IPS DF 4.7 (cell line): ENCODE results near the gene TREX2.

Source experiments
- DNase-seq: peaks from one replicate; pipeline ENCODE4 v3.0.0-alpha.2; 2013; ENCODE audit warnings: low spot score; ENCODE audit errors: extremely low read depth

Gene TREX2

GRCh38 chrX:153440556-153441135 is 5.2 kb downstream of the TREX2 start:
- DNase-seq = no peak

GRCh38 chrX:153439977-153440376 is 5.9 kb downstream of the TREX2 start:
- DNase-seq = no peak

- no peak for DNase-seq
These were observed 7.3 kb downstream of the TREX2 start for GRCh38 chrX:153438532-153438931.

- no peak for DNase-seq
These were observed 10.0 kb downstream of the TREX2 start for GRCh38 chrX:153435845-153436244.

- DNase-seq = no peak
These were observed 11.1 kb downstream of the TREX2 start for GRCh38 chrX:153434801-153435200.

DNA sequence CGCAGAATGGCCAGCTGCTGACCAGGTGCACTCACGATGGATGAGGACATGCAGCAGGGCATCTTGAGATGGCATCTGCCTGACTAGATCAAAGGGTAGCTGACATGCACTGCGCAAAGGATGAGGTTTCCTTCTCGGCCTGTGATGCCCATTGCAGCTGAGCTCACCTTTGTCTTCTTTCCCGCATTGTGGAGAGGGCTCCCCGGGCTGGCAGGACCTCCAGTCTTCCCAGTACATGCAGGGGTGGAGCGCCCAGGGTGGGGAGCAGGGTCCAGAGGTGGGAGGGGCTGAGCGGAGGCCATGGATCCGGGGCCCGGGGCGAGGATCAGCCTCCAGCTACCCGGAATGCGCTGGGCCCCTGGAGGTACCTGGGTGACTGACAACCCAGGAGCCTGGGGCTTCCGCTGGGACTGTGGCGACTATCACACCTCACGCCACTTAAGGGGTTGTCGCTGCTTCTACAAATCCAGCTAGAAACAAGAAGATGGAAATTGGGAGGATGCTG is 12.0 kb downstream of the TREX2 start:
- no peak for DNase-seq

- no peak for DNase-seq
These were observed 12.6 kb downstream of the TREX2 start for GRCh38 chrX:153433161-153433680.

DNA sequence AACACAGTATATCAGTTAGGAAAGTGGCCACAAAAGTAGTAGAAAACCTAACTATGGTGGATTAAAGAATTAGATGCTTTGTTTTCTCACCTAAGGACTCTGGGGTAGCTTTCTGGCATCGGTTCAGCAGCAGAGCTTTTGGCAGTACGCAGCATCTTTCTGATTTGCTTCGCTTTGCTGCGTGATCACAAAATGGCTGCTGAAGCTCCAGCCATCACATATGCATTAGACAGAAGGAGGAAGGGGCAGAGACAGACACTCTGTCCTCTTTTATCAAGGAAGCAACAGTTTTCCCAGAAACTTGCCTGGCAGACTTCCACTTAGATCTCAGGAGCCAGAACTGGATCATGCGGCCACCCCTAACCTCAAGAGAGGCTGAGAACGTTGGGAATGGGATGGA is 15.1 kb downstream of the TREX2 start:
- DNase-seq = no peak

DNA sequence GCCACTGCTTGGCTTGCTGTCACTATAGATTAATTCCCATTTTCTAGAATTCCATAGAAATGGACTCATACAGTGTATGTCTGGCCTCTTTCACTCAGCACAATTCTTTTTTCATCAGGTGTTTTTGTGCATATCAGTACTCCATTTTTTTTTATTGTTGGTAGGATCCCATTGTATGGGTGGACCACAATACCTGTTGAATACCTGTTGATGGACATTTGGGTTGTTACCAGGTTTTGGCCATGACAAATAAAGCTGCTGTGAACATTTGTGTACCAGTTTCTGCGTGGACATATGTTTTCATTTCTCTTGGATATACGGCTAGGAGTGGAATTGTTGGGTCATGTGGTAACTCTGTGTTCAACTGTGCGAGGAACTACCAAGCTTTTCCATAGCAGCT is 19.7 kb downstream of the TREX2 start:
- no peak for DNase-seq

DNA sequence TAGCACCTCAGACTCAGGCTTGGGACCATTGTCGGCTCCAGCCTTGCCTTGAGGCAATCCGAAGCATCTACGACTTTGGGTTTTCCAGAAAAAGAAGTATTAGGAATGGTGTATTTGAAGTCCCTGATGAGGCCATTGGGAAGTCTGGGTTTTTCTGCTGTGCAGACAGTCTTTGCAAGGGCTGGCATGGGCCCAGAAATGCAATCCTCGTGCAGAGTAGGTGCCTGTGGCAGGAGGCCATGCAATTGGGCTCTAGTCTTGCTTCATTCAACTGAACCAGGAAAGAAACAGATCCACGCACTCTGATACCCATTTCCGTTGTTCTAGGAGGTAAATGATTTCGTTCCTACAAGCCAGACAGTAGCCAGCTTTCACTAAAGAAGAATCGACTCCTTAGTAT is 22.2 kb downstream of the TREX2 start:
- DNase-seq = no peak

DNA sequence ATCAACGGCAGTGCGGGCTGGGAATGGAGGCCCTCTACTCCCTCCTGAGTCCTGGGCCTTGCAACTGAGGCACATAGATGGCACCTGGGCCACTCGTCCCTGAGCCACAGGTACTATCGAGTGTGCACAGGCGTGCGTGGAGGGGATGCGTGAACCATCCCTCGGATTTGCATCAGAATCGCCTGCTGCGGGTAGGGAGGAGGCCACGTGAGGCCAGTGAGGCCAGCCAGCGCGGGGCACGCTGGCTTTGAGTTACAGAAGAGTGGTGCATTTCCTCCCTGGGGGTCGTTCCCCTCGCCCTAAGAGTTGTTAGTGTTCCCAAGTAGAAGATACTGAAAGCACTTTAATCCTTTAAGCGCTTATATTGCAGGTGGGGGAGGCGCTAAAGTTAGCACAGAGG is 24.0 kb downstream of the TREX2 start:
- no peak for DNase-seq

- no peak for DNase-seq
These were observed 24.8 kb downstream of the TREX2 start for GRCh38 chrX:153420851-153421599.

DNA sequence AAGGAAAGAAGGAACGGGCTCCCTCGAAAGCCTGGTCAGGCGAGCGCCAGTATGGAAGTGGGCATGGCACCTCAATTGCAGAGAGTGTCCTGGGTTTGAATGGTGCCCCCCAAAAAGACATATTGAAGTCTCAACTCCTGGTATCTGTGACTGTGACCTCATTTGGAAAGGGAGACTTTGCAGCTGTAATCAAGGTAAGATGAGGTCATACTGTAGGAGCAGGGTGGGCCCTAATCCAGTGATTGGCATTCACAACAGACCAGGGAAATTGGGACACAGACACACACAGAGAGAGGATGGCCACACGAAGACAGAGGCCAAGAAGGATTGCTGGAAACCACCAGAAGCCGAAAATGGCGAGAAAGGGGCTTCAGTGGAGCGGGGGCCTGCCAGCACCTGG is 28.2 kb downstream of the TREX2 start:
- no peak for DNase-seq

GRCh38 chrX:153416781-153417450 is 28.9 kb downstream of the TREX2 start:
- DNase-seq = no peak

GRCh38 chrX:153414856-153415510 is 30.9 kb downstream of the TREX2 start:
- no peak for DNase-seq

DNA sequence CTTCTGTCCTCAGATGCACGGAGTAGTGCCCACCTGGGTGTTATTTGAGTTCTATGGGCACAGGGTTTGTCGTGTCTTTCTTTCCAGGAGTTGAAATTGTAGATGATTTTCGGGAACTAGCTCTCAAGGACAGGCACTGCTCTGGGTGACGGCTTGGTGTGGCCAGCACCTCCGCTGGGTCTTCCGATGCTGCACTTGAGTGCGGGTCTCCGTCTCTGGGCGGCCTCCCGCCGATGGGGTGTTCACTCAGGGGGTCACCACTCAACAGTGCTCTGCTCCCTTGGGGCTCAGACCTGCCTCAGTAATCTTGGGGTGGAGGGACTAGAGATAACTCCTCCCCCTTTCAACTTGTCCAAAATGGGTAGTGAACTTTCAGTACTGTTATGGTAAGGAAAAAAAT is 32.1 kb downstream of the TREX2 start:
- no peak for DNase-seq

DNA sequence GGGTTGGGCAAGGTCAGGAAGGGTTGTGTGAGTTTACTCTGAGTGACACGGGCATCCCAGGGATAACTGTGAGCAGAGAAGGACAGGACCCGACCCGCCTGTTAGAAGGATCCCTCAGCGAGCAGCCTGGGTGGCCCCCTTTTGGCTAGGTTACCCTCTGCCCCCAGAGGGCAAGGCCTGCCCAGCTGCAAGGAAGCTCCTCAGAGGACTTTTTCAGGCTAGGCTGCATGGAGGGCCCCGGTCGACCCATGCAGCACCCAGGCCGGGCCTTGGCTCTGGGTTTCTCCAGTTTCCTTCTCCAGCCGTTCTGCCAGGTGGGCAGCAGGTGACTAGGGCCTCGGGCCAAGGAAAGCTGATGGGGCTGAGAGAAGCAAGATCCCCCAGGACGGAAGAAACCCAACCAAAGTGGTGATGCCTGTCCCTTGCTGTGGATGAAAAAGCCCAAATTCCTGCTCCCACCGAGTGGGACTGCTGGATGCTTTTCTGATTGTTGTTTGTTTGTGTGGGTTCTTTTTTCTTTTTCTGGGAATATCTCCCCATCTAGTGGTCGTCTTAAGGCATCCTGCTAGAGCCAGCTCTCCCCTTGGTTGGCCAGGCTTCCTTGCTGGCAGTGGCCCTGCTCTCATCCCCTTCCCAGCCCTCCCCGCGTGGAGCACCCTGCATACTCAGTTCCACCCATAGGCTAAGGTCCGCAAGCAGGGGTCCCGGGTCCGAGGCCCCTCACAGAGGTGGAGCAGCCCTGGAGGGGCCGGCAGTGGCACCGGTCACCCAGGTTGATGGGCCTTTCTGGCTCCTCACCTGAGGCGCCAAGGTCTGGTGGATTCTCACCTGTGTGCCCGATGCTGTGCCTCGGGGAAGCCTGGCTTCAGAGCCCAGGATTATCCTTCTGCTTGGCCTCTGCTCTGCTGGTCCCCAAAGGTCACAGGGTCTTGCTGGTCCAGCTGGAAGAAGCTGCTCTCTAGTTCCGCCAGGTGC is 32.8 kb downstream of the TREX2 start:
- no peak for DNase-seq

GRCh38 chrX:153411988-153412574 is 33.8 kb downstream of the TREX2 start:
- no peak for DNase-seq

DNA sequence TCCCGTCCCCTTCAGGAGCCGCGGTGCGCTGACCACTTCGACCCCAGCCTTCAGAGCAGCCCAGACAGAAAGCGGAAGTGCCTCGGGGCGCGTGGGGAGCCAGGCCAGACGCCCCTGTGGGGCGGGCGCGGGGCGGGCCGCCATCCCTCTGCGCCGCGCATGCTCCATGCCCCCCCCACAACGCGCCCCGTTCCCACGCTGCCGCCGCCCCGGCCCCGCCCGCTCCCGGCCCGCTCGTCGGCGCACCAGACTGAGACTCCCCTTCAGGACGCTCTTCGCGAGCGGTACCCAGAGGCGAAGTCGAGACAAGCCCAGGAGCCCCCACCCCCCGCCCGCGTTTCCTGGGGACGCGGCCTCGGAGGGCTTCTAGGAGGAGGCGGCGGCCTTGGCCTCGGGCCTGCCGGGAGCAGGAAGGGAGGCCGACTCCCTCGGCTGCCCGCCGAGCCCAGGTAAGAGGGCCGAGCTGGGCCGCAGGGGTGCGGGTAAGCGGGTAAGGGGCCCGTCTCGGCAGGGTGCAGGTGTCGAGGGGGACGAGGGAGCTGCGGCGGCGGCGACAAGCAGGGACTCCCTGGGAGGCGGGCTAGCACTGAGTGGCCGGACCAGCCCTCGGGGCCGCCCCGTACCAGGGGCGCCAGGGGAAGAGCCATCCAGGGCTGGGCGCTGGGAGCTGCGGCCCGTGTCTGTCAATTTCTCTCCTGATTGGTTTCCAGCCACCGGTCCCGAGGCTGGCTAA is 34.4 kb downstream of the TREX2 start, which contains the start of gene ZFP92:
TSS of gene ZFP92 (plus strand) at position 218 of the 733 bp plus-strand sequence. CDS start 6,851 bp downstream, outside the sequence.
- DNase-seq = no peak
